NCI-H1092 treated with DMSO at 0.1 percent for 48 hours (cell line): ENCODE data around the gene MOB3B.

Experiments used
- DNase-seq: peaks from one replicate; lab custom pipeline; 2025; lab: John Stamatoyannopoulos, UW

The MOB3B gene

DNA sequence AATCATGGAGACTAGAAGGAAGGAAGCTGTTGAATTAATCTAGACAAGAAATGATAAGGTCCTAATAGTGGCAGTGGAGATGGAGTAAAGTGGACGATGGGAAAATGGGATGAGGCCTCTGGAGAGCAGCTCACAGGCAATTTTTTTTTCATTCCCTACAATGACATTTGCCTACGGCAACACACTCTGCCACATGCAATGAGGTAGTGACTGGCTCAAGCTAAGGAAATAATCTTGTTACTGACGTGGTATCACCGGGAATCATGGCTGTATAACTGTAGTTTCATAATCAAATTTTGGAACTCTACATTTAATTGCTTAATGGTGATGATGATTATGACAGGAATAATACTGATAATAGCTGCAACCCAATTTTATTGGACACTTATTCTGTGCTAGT is 12.1 kb upstream of the MOB3B start:
- no peak for DNase-seq

DNA sequence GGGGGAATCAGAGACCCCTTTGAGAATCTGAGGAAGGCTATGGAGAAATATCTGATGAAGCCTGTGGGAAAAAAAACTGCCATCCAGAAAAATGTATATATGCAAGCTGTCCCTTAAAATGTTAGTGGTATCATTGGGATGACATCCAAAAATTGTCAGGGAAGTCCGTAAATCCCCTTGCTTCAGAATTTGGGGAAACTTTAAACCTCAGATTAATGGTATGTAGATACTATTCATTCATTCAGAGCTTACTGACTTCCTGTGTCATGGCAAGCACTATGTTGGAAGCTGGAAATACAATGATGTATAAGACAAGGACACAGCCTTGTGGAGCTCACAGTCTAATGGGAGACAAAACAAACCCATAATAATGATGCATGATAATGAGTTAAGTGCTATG is 10.9 kb upstream of the MOB3B start:
- DNase-seq, result no peak

DNA sequence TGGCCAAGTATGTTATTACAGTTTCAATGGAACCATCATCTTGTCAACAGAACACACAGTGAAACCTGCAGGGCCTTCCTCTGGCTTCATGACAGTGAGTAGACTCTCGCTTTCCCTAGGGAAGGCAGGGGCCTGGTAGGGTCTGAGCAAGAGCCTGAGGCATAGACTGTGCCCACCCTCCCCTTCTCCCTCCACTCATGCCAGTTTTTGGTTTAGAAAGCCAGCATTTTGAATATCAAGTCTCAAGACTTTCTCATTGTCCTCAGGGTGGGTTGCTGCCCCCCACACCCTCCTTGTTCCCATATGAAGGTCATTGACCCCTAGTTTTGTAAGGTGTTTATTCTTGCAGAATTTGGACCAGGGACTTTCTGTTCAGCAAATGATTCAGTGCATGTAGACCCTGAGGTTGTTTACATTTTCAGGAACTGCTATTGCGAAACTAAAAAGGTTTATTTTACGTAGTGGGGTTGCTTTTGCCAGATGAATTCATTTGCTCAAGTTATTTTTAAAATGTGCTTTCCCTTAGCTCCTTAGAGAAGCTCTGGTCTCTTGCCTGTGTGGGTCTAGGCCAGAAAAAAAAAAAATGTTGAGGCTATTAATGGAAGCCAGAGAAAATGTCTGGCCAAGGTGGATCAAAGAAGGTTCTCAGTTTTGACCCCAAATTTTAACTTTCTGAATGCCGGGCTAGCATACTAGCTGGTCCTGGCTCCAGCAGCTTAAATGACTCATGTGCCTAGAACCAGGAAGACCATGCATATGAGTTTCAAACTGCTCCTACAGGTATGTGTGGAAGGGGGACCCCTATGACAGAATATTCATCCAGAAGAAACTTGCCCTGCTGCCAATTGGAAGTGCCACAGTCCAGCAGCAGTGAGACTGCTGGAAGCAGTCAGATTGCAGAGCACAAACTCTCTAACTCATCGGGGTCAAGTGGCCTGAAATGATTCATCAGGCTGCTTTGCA is 10.1 kb upstream of the MOB3B start:
- DNase-seq, result no peak

DNA sequence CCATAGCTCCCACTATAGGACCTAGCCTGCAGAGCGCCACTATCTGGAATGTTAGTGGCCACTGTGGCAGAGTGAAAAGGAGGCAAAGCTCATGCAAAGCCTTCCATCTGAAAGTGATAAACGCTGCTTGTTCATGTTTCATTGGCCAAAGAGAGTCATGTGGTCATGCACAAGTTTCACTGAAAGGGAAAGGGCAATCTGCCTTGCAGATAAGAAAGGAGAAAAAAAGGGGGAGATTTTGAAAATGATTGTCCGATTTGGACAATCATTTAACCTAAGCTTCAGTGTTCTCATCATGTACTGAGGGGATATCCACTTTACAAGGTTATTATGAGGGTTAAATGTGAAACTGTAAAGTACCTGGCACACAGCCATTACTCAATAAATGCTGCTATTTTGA is 9.0 kb upstream of the MOB3B start:
- no peak for DNase-seq

DNA sequence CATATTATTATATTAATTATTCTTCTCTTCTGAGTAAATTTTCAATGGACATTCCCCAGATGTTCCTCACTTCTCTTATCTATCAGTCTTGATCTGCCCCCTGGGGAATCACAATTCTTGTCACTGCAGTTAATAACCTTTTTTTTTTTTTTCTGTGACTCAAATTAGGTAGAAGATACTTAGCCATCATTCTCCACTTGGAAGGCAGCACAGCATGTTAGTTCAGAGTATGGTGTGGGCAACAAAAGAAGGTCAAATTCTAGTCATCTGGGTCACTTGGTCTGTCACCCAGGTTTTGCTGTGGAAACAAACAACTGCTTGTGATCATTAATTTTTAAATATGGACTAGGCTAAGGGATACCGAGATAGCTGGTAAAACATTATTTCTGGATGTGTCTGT is 8.1 kb upstream of the MOB3B start:
- DNase-seq, result no peak

DNA sequence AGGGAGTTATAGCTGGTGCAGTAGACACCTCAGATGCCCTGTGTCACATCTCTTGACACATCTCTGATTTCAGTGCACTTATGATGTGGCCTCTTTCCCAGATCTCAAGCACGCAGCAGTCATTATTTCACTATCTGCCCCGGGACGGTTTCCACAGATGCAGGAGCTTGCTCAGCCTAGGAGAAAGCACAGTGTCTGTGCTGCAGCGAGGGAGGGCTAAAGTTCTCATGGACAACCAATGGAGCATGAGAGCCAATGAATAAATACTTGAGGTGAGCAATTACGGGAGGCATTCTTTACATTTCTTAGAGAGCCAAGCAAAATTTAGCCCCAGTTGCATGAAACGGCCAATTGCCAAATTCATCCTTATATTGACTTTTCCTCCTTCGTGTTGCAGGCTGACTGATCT is 7.4 kb upstream of the MOB3B start:
- DNase-seq, result no peak

DNA sequence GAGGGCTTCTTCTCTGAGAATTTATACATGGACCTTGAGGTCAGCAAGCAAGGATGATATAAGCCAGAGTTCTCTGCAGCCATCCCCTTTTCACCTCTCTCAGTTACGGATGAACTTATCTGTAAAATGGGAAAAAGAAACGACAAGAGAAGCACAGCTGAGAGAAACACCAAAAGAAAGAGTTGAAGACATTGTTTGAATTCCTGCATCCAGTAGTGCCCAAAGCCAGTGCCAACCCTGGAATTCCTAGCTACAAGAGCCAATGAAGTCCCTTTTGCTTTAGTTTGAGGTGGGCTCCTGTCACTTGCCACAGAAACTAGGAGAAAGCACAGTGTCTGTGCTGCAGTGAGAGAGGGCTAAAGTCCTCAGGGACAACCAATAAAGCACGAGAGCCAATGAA is 6.6 kb upstream of the MOB3B start:
- no peak for DNase-seq

DNA sequence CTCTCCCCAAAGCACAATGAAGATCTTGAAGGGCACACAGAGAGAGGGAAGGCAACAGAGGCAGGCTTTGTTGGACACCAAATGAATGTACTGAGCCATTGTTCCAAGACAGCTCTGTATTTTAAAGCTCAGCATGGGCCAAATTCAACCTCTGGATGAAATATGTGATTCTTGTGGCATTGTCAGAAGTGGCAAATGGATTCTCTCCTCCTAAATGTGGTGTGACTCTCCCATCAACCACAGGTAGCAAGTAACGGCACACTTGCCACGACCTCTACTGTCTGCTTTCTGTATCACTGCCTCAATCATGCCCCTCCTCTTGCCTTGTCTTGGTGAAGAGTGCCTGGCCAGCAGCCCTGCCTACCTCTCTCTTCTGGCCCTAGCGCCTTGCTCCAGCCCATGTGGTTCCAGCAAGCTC is 6.1 kb upstream of the MOB3B start:
- no peak for DNase-seq

DNA sequence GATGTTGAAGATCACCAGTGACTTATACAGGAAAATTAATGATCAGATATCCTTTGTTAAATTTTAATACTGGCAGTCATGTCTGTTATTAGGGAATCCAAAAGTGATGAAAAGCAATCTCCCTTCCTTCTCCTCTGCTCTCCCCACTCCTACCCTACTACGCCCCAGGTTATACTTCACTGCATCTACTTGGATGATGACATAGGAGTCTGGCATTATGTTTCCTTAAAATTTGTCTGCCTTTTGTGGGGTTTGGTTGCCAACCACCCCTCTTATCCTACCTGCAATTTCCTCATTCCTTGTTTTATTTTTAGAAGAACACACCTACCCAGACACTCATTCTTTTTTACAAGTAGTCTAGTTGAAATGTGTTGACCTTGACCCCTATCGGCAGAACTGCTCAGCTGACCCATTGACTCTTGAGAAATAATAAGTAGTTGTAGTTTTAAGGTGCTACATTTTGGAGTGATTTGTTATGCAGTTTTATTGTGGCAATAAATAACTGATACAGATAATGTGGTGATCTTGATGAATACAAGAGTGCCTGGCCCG is 5.1 kb upstream of the MOB3B start:
- DNase-seq, result no peak

DNA sequence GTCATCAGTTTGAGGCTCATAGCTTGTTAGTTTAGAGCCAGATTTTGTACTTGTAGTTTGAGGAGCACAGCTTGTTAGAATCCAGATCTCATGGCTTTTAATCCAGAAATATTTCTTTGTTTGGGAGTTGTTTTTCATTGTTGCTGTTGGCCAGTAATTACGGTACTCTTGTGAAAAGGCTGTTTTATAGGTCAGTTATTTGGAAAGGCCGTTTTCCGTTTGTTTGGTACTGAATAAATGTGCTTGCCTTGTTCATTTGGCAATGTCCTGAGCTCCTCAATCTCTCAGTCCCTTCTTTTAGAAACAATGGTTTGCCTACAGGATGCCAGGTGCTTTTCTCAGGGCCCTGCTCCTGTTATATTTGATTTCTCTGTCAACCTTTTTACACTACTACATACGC is 4.5 kb upstream of the MOB3B start:
- peak; percentile 30 for DNase-seq

DNA sequence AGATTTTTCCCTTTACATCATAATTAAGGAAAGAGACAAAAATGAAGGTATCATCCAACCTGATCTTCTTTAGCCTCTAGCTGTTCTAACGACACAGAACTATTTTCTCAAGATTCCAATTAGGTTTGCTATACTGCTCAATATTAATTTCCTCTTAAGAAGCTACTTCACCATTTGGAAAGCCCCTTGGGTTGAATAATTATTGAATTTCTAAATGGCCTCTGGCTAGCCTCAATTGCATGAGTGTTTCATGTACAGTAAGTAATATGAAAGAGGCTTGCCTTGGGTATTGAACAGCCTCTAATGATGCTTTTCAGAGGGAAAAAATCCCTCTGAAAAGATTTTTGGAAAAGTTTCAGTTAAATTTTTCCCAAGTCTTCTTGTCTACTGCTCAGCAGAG is 3.7 kb upstream of the MOB3B start:
- no peak for DNase-seq

DNA sequence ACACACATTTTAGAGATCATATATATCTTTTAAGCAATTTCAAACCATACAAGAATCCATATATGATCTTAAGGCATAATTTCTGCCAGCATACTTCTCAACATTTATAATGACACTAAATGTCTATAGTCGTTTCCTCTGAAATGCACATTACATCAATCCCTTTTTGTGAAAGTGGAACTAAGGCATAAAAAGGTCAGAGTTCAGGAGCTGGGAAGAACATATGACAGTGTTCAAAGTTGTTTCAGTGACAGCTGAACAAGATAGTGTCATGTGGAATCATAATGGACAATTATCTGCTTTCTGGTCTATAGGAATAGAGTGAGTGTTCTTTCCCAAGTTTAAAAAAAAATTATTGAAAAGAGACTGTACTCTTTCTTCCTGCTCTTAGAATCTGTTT is 2.4 kb upstream of the MOB3B start:
- DNase-seq, result no peak

DNA sequence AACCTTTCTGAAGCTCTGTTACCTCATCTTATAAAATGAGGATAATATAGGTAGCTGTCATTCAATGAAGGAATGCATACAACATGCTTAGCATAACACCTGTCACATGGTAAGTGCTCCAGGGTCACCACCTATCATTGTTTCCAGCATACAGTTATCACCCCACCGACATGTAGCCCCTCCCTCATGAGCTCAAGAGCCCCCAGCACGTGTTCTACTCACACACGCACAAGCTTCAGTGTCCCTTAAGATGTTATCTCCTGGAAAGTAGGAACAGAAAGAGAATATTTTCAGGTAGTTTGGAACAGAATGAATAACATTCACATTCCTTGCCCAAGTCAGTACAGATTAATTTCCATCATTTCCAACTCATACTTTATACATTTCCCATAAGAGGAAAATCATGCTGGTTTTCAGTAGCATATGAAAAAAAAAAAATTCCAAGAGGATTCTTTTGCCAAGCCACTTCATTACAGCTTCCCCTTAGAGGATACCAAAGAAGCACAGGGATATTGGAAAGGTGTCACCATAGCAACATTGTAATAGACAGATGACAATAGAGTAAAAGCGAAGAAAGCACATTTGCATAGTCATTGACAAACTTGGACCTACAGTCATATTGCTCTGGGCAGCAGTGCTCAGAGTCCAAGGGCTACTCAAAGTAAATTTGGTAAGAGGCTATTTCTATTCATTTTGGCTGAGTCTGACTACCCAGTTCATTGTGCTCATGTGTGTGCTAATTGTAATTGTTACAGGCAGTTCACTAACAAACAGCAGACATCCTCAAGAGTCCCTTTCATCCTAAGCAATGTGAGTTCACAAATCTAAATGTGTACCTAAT is 1.5 kb upstream of the MOB3B start:
- no peak for DNase-seq

DNA sequence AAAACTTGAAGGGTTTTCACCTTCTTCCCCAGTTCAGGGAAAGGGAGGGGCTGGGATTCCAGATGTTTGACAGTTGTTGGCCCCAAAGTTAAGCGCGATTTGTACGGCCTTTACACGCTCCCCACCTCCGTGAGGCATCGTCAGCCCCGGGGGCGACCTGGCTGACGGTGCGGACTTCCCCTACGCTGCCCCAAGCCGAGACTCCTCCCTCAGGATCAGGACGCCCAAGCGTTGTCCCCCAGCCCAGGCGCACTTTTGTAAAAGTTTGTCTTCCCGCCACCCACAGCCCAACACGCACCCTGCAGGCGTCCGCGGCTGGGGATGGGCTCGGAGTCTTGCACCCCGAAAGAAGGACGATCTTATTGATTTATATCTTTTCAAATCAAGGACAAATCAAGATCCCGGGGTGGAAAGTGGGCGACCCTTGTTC is 713 bp downstream of the MOB3B start:
- DNase-seq, result no peak

DNA sequence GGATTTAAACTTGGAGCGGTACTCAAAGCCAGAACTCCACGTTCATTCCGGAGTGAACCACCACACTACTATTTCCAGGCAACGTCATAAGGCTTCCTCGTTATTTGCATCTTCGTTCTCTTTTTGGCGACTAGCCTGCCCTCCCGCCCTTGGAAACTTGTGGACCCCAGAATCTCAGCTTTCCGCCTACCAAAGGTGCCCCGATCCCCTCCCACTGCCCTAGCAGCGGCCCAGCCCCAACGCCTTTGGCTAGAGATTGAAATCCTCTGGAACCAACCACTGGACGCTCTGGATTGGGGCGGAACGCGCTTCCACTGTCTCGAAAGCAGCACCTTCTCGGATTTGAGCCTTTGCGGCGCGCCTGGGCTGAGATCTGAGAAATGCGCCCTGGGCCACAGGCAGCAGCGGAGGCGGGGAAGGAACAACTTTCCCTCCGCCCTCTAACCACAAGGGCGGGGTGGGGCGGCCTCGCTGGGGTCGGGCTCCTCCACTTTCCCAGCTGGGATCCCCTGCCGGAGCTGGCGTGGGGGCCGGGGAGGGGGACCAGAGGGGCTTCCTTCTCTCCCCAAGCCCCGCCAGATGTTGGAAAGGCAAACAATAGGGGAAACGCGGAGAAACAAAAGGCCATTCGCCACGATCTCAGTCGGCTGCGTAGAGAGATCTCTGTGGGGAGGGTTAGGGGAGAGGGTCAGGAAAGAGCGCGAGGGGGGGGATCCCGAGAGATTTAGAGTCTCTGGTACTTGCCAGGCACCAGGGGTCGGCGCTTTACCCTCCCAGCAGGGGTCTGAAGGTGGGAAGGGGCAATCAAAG is 1.3 kb downstream of the MOB3B start:
- no peak for DNase-seq

DNA sequence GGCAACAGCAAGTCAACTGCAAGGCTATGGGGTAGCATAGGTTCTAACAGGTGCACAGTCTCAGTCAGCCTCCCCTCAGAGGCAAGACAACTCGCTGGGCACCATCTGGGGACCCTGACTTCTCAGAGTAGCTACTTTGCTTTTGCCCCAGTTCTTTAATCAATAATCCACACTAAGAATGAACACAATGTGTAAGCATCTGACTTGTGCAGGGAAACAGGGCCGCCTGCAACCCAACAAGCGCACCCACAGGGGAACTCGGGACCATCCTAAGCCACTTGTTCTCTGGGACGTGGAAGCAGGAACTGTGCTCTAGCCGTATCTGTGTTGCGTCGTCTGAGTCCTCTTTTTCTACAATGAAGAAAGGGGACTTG is 1.9 kb downstream of the MOB3B start:
- no peak for DNase-seq

DNA sequence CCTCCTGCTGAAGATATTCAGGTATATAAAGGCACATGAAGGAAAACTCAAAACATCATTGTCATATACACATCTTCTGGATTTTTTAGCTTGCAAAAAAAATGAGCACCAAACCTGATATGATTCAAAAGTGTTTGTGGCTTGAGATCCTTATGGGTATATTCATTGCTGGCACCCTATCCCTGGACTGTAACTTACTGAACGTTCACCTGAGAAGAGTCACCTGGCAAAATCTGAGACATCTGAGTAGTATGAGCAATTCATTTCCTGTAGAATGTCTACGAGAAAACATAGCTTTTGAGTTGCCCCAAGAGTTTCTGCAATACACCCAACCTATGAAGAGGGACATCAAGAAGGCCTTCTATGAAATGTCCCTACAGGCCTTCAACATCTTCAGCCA is 5.4 kb downstream of the MOB3B start, which contains the start of gene IFNK:
Gene IFNK (plus strand): TSS at position 55 of the 400 bp plus-strand sequence. CDS start 47 bp downstream, at position 102.
- DNase-seq, result no peak

DNA sequence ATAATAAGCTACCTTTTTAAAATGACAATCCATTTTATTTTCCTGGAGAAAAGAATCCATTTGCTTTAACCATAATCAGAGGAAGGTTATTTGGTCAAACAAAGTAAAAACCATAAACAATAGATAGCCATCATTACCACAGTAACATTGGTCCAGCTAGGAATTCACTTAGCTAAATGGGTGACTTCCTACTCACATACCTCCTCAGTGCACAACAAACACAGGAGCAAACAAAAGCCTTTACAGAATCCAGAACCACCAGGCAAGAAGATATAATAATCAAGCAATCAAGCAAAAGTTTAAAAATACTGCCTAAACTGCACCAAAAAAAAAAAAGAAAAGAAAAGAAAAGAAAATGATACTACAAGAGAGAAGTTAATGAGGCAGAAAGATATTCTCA is 6.5 kb downstream of the MOB3B start:
- DNase-seq, result no peak

DNA sequence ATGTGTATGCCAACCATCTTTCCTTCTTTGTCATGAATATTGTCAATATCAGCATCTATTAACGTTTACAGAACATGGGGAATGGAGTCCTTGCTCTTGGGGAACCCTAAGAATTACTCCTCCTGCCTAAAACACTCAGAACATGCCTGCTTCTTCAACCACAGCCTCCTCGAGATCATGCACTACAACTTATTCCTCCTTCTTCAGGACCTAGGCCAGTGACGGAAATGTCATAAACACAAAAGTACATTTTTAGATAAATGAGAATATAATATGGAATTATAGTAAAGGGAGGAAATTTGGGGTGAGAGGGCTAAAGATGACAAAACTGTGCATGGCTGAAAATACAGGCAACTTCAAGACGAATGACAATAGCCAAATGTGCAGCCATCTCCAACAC is 8.6 kb downstream of the MOB3B start:
- DNase-seq, result no peak

DNA sequence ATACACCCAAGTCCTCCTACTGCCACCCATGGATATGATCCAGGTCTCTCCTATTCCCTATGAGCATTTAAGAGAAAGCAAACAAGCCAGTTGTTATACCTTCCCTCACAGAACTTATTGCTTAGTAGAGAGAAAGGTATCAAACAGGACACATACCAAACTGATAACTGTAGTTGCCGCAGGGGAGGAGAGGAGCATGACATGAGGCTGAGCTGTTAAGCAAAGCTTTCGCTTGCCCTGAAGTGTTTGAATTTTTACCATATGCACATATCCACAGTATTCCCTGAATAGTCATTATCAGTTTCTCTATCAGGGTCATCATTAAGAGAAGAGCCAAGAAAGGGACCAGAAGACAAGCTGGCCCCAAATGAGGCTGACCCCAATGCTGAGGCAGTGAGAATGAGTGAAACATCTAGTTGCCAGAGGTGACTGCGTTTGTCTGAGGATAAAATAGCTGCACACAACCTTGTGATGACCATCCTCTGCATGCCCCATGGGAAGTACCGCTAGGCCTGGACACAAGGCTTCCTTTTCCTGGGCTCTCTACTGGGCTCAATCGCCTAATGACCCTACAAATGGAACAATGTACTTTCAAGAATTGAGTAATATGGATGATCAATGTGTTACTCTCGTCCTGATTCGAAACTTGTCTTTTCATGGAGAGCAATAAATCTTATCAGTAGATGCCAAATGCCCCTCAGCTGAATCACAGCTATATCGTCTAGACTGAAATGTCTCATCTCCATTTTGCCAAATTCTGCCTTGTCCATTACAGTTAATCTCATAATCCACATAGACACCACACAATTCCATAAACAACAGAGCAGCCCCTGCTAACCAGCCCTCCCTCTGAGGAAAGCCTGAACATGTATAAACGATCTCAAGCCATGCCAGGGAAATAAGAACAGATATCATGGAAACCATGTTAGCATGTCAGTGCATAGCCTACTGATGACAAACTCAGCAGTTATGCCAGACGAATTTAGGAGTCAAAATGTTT is 9.8 kb downstream of the MOB3B start:
- no peak for DNase-seq

DNA sequence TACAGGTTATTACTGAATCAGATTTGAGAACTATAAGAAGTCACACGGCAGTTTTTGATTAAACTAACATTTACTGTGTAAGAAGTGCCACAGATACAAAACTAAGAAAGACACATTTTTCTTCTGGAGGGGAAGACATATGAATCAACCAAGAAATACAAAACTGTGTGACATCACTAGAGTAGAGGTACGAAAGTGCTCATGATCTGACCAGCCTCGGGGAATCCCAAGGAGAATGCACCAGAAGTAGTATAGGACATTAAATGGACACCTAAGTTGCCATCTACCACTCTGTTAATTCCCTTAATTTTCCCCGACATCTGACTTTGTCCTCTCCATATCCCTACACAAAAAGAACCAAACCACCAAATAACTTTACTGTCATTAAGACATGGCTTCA is 10.8 kb downstream of the MOB3B start:
- DNase-seq, result no peak
